ENCODE results near the gene RNF125. TPM values are rescaled to one million over a fixed set of nuclear protein-coding genes. Genes with fewer than 3 reads are reported as not detected.
"Not testable (repeated sequence)": the region's sequence is repeated elsewhere in the genome, so short reads cannot be mapped to it uniquely, and the experiment has no call there.

The RNF125 gene
- 2.7 TPM for polyA plus RNA-seq (ENCODE audit: insufficient read length)
- long read RNA-seq, donor 1, full-length matches to known transcripts = 1 of 1 reads
- long read RNA-seq, donor 1, partial matches to known transcripts = 0 of 1 reads
- long read RNA-seq, donor 1, other reads (novel, unspliced or antisense) = 0 of 1 reads
- long read RNA-seq, donor 2, full-length matches to known transcripts = 1 of 1 reads
- long read RNA-seq, donor 2, partial matches to known transcripts = 0 of 1 reads
- long read RNA-seq, donor 2, other reads (novel, unspliced or antisense) = 0 of 1 reads
- long read RNA-seq, donor 3 = 0 reads
- long read RNA-seq, donor 4 = 0 reads
- long read RNA-seq, donor 5 = 0 reads
- long read RNA-seq, donor 6 = 0 reads
- long read RNA-seq, donor 7, full-length matches to known transcripts = 1 of 1 reads
- long read RNA-seq, donor 7, partial matches to known transcripts = 0 of 1 reads
- long read RNA-seq, donor 7, other reads (novel, unspliced or antisense) = 0 of 1 reads
- long read RNA-seq, donor 8 = 0 reads

- DNase-seq = peak; percentile 81
Measured at GRCh38 chr18:32018331-32019250, at the start of gene RNF125. RNF125 (plus strand) TSS chr18:32018825; CDS start chr18:32018864, 39 bp downstream.

- no peak for DNase-seq
Measured at GRCh38 chr18:31970617-31971016, 48.0 kb upstream of the RNF125 start.

GRCh38 chr18:31973929-31974546 is 44.6 kb upstream of the RNF125 start:
- no peak for DNase-seq

GRCh38 chr18:31976242-31976641 is 42.4 kb upstream of the RNF125 start:
- no peak for DNase-seq

GRCh38 chr18:31977270-31977872 is 41.3 kb upstream of the RNF125 start:
- DNase-seq = peak; percentile 51

- no peak for DNase-seq
Measured at GRCh38 chr18:31978616-31979015, 40.0 kb upstream of the RNF125 start.

- DNase-seq = no peak
Measured at GRCh38 chr18:31979714-31980113, 38.9 kb upstream of the RNF125 start.

GRCh38 chr18:31980863-31981262 is 37.8 kb upstream of the RNF125 start:
- no peak for DNase-seq

- no peak for DNase-seq
Measured at GRCh38 chr18:31983020-31983419, 35.6 kb upstream of the RNF125 start.

- no peak for DNase-seq
Measured at GRCh38 chr18:31983976-31984375, 34.6 kb upstream of the RNF125 start.

GRCh38 chr18:31990823-31991222 is 27.8 kb upstream of the RNF125 start:
- no peak for DNase-seq

GRCh38 chr18:31996007-31996406 is 22.6 kb upstream of the RNF125 start:
- no peak for DNase-seq

GRCh38 chr18:31998880-31999412 is 19.7 kb upstream of the RNF125 start:
- no peak for DNase-seq

GRCh38 chr18:32001141-32001540 is 17.5 kb upstream of the RNF125 start:
- not testable (repeated sequence) for DNase-seq

- not testable (repeated sequence) for DNase-seq
Measured at GRCh38 chr18:32003822-32004221, 14.8 kb upstream of the RNF125 start.

GRCh38 chr18:32010124-32010721 is 8.4 kb upstream of the RNF125 start:
- no peak for DNase-seq

GRCh38 chr18:32011193-32011592 is 7.4 kb upstream of the RNF125 start:
- no peak for DNase-seq

- peak; percentile 34 for DNase-seq
Measured at GRCh38 chr18:32019251-32019948, 775 bp downstream of the RNF125 start.

- DNase-seq = not testable (repeated sequence)
Measured at GRCh38 chr18:32019949-32020625, 1.5 kb downstream of the RNF125 start.
